ENCODE data around the gene OR5V1. TPM values are rescaled to one million over a fixed set of nuclear protein-coding genes. Genes with fewer than 3 reads are reported as not detected.

OR5V1 gene
- not detected in 2 replicates for total RNA-seq (2014; rRNA removed; shearing (Covaris generic))
- not detected in 2 replicates for total RNA-seq (2022)
- percentile 1 among the genes with signal in this experiment for Bru-seq, nascent RNA
- percentile 4 among the genes with signal in this experiment for BruChase-seq, experiment 1, labeled RNA remaining after a 6-hour chase
- BruChase-seq, experiment 2, labeled RNA remaining after a 2-hour chase = not detected
- long read RNA-seq = 0 reads

- Histone ChIP-seq H3K36me3 (ENCODE audit: insufficient read depth, low read length) (no peaks in the 10 kb centered on the region), H3K27ac (ENCODE audit: low read depth, low read length, poor library complexity, severe bottlenecking) (no peak within 1 kb of the TSS), H3K9me3 (ENCODE audit: low read length) (no peaks in the 10 kb centered on the region), H4K20me1 (ENCODE audit: insufficient read depth, low read length) (no peaks in the 10 kb centered on the region), H3K4me1 (ENCODE audit: insufficient read depth, low read length, poor library complexity, severe bottlenecking) (no peaks in the 10 kb centered on the region), H2AFZ (ENCODE audit: low read length) (no peak within 1 kb of the TSS), H3K79me2 (ENCODE audit: insufficient read depth, low read depth, low read length) (no peaks in the 10 kb centered on the region), H3K9me2 (ENCODE audit: insufficient read depth, low read length) (no peaks in the 10 kb centered on the region), H3K4me3 (ENCODE audit: low read depth, low read length, poor library complexity, severe bottlenecking) (no peak within 1 kb of the TSS), H3K4me2 (ENCODE audit: low read length) (no peak within 1 kb of the TSS)
- no peak for TF ChIP-seq CTCF (conservative IDR thresholded peaks at IDR 0.05; ENCODE audit: low read length)
- TF ChIP-seq EZH2phosphoT487 (IDR thresholded peaks at IDR 0.05; ENCODE audit: borderline replicate concordance, low read depth, low read length) = no peak
- ChIA-PET CTCF (ENCODE audit: unreplicated experiment) (no interaction called here), POLR2A (no interaction called here)
- intact Hi-C loops (cut with micrococcal nuclease; ENCODE audit: unreplicated experiment) = no loop called here
- no peak for DNase-seq (ENCODE audit: low spot score)
- BruUV-seq (replicated peaks) = no TSS peak
Observed at GRCh38 chr6:29368765-29369164, at the start of gene OR5V1. Gene OR5V1 (minus strand): TSS chr6:29368865. CDS start chr6:29356195, 12,670 bp downstream.

- no peak for TF ChIP-seq EZH2phosphoT487 (IDR thresholded peaks at IDR 0.05; ENCODE audit: borderline replicate concordance, low read depth, low read length)
- TF ChIP-seq CTCF (conservative IDR thresholded peaks at IDR 0.05; ENCODE audit: low read length) = no peak
- no peaks in the 10 kb centered on the region for H3K79me2 ChIP-seq (ENCODE audit: insufficient read depth, low read depth, low read length)
- no peaks in the 10 kb centered on the region for H3K9me2 ChIP-seq (ENCODE audit: insufficient read depth, low read length)
- intact Hi-C loops (cut with micrococcal nuclease; ENCODE audit: unreplicated experiment) = no loop called here
- no peaks in the 10 kb centered on the region for H3K9me3 ChIP-seq (ENCODE audit: low read length)
- H3K27ac ChIP-seq (ENCODE audit: low read depth, low read length, poor library complexity, severe bottlenecking) = no peak within 1 kb of the TSS
- no peak for DNase-seq (ENCODE audit: low spot score)
- H4K20me1 ChIP-seq (ENCODE audit: insufficient read depth, low read length) = no peaks in the 10 kb centered on the region
- no TSS peak for BruUV-seq (replicated peaks)
- ChIA-PET CTCF (ENCODE audit: unreplicated experiment) (no interaction called here), POLR2A (no interaction called here)
- no peaks in the 10 kb centered on the region for H3K36me3 ChIP-seq (ENCODE audit: insufficient read depth, low read length)
- H2AFZ ChIP-seq (ENCODE audit: low read length) = no peak within 1 kb of the TSS
- H3K4me3 ChIP-seq (ENCODE audit: low read depth, low read length, poor library complexity, severe bottlenecking) = no peak within 1 kb of the TSS
- H3K4me2 ChIP-seq (ENCODE audit: low read length) = no peak within 1 kb of the TSS
- H3K4me1 ChIP-seq (ENCODE audit: insufficient read depth, low read length, poor library complexity, severe bottlenecking) = no peaks in the 10 kb centered on the region
Observed at GRCh38 chr6:29414588-29414987, 45.9 kb upstream of the OR5V1 start, which contains the start of gene OR12D1. Gene OR12D1 (plus strand): TSS chr6:29414928.

- Histone ChIP-seq H2AFZ (ENCODE audit: low read length) (no peak overlapping the region), H3K4me3 (ENCODE audit: low read depth, low read length, poor library complexity, severe bottlenecking) (no peak overlapping the region), H3K9me2 (ENCODE audit: insufficient read depth, low read length) (no peaks in the 10 kb centered on the region), H3K4me2 (ENCODE audit: low read length) (no peak overlapping the region), H3K9me3 (ENCODE audit: low read length) (no peaks in the 10 kb centered on the region), H4K20me1 (ENCODE audit: insufficient read depth, low read length) (no peaks in the 10 kb centered on the region), H3K27ac (ENCODE audit: low read depth, low read length, poor library complexity, severe bottlenecking) (no peak overlapping the region), H3K36me3 (ENCODE audit: insufficient read depth, low read length) (no peaks in the 10 kb centered on the region), H3K79me2 (ENCODE audit: insufficient read depth, low read depth, low read length) (no peaks in the 10 kb centered on the region), H3K4me1 (ENCODE audit: insufficient read depth, low read length, poor library complexity, severe bottlenecking) (no peaks in the 10 kb centered on the region)
- POLR2A ChIA-PET = no interaction called here
- no peak for DNase-seq (ENCODE audit: low spot score)
- BruUV-seq (replicated peaks) = no TSS peak
- TF ChIP-seq EZH2phosphoT487 (IDR thresholded peaks at IDR 0.05; ENCODE audit: borderline replicate concordance, low read depth, low read length) = no peak
- no peak for TF ChIP-seq CTCF (conservative IDR thresholded peaks at IDR 0.05; ENCODE audit: low read length)
- intact Hi-C loops (cut with micrococcal nuclease; ENCODE audit: unreplicated experiment) = no loop called here
- CTCF ChIA-PET (ENCODE audit: unreplicated experiment) = no interaction called here
Observed at GRCh38 chr6:29403801-29404200, 35.1 kb upstream of the OR5V1 start.

All from OCI-LY7 (cell line).